AG09309 (cell line): ENCODE results near the gene ATP6V1F.

Source experiments
- DNase-seq: peaks from one replicate; pipeline ENCODE4 v3.0.0-alpha.2; 2010; ENCODE audit warnings: low read depth
- H3K4me3 ChIP-seq: 2 replicates; pipeline ENCODE4 v1.5.1; 2011; ENCODE audit warnings: mild to moderate bottlenecking, low read depth, low read length, moderate library complexity; ENCODE audit not compliant: control insufficient read depth
- TF ChIP-seq, protein P1 (sequence below): IDR thresholded peaks from 2 replicates; pipeline ENCODE4 v1.5.1; 2011; ENCODE audit warnings: mild to moderate bottlenecking, low read depth, low read length, inconsistent platforms; ENCODE audit not compliant: insufficient read depth, control insufficient read depth; ENCODE audit errors: missing control alignments

Gene ATP6V1F

DNA sequence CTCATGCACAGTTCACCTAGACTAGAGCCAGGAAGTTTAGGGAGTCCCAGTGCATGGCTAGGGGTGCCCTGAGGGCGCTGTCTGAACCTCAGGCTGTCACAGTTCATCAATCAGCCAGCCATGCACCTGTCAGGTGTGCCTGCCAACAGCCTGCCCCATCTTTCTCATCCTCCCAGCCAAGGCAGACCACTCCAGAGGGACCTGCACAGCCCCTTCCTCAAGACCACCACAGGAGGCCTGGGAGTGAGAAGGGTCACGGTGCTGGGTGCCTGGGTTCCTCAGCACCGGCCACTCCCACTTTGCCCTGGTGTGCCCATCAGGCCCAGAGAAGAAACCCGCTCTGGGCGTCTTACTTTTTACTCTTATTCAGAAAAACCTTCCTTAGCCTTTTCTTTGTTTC is 8.4 kb downstream of the ATP6V1F start:
- TF ChIP-seq, protein P1, sequence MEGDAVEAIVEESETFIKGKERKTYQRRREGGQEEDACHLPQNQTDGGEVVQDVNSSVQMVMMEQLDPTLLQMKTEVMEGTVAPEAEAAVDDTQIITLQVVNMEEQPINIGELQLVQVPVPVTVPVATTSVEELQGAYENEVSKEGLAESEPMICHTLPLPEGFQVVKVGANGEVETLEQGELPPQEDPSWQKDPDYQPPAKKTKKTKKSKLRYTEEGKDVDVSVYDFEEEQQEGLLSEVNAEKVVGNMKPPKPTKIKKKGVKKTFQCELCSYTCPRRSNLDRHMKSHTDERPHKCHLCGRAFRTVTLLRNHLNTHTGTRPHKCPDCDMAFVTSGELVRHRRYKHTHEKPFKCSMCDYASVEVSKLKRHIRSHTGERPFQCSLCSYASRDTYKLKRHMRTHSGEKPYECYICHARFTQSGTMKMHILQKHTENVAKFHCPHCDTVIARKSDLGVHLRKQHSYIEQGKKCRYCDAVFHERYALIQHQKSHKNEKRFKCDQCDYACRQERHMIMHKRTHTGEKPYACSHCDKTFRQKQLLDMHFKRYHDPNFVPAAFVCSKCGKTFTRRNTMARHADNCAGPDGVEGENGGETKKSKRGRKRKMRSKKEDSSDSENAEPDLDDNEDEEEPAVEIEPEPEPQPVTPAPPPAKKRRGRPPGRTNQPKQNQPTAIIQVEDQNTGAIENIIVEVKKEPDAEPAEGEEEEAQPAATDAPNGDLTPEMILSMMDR: no peak
- no peak for DNase-seq
- H3K4me3 ChIP-seq: no peak overlapping the region

DNA sequence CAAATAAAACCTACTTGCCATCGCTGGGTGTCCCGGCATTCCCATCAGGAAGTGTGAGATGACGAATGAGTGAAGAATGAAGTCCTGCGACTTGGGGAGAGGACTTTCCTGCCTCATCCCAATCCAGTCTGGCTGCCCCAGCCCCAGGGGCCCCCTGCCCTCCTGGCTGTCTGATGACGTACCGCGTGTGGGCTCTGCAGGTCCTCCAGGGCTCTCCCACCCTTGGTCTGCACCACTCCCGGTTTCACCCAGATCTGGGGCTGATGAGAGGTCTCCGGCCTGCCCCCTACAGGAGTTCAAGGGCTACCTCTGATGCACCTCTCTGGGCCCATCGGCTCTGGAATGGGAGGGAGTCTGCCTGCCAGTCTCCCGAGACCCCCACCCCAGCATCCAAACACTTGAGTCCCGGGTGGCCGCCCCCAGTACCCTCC is 9.8 kb downstream of the ATP6V1F start:
- no peak for DNase-seq
- TF ChIP-seq, protein P1: peak; percentile 8

DNA sequence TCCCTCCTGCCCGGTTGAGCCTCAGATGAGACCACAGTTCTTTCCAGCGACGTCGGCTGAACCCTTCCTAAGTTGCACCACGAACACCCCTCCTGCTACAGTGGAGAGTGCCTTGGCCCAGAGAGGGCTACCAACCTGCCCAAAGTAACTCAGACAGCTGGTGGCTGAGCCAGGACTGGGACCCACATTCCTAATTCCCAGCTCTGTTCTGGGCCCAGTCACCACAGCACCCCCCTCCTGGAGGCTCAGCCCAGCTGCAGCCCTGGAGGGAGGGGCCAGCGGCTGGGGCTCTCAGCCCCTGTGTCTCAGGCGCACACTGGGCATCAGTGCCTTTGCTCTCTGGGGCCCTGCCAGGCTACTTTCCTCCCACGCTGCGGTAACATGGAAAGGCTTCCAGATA is 10.6 kb downstream of the ATP6V1F start:
- H3K4me3 ChIP-seq: no peak overlapping the region
- TF ChIP-seq, protein P1: no peak
- DNase-seq: no peak

More for the DNA sequence above, 9.8 kb downstream of the ATP6V1F start:
- no peak overlapping the region for H3K4me3 ChIP-seq

DNA sequence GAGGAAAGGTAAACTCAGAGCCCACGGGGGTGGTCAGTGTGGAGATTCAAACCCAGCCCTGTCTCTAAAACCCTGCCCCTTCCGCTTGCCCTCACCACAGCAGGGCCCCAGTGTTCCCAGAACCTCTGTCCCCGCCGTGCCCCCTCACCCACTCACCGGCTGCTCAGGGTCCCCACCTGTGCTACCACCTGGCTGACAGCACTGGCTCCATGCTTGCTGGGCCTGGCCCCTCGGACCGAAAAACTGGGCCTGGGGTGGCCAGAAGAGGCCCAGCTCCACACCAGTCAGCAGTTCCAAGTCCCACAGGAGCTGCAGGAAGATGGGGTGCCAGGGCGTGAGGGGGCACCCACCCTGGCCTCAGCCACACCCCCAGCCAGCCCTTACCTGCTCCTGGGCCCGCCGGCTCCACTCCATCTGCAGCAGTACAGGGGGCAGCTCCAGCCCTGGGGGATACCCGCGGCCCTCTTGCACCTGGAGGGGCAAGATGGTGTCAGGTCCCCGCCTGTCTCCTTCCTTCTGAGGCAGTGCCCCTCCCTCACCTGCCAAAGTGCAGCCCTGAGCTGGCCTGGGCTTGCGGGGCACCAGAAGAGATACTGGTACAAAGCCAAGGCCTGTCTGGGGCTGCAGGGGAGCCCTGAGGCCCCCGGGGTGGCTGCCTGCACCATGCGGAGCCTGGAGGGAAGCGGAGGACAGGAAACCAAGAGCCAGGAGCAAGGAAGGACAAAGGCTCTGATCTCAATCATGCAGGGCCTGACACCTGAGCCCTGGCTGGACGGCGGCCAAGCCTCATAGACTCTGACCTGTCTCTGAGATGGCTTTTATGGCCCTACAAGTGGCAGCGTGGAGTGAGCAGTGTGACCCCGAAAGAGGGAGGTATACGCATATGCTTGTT is 11.7 kb downstream of the ATP6V1F start:
- TF ChIP-seq, protein P1: no peak
- no peak overlapping the region for H3K4me3 ChIP-seq
- DNase-seq: no peak

DNA sequence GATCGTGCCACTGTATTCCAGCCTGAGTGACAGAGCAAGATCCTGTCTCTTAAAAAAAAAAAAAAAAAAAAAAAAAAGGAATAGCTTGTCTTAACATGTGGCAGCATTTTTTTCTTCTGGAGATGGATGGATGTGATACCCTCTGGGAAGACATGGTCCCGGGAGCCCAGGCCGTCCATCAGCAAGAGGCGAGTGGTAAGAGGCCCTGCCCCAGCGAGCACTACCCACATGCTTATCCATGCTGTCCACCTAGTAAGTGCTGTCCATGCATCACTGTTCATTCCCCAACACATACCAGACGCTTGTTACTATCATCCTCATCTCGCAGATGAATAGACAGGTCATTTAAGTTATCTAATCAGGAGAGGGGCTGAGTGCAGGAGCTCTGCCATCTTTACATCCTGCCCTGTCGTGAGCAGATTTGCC is 12.9 kb downstream of the ATP6V1F start:
- H3K4me3 ChIP-seq: no peak overlapping the region
- TF ChIP-seq, protein P1: no peak
- no peak for DNase-seq

DNA sequence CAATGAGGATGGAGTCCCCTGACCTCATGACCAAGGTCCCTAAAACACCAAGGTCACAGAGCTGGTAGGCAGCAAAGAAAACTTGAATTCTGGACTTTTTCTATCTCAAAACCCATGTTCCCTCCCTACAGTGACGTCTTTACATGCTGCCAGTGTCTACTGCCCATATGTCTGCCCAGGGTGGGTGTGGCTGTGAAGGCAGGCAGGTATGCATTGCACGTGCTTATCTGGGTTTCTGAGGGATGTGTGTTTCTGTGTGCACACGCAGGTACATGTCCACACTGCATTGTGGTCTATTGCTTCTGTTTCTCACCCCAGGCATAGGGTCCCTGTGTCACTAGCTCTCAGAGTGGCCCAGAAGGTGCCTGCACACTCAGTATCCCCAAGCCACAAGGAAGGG is 13.5 kb downstream of the ATP6V1F start:
- no peak overlapping the region for H3K4me3 ChIP-seq
- no peak for DNase-seq
- TF ChIP-seq, protein P1: no peak
